B cell (primary cell): ENCODE data around the gene FLCN. TPM values are rescaled to one million over a fixed set of nuclear protein-coding genes. Genes with fewer than 3 reads are reported as not detected.
A peak's percentile ranks its signal among the peaks of the same experiment; 100 is the strongest.

Source experiments
- ATAC-seq: fragments of 200-7000 bp; cut with Tn5 transposase; one replicate; pipeline ENCODE4 v1.10.0; 2021; ENCODE audit warnings: low read depth, mild to moderate bottlenecking, moderate number of reproducible peaks, moderate library complexity
- CTCF ChIA-PET: fragments of 350-600 bp; sonication (Branson Sonifier 250); formaldehyde crosslinking; loops from one replicate; lab custom pipeline; 2021; ENCODE audit warnings: antibody characterized with exemption, inconsistent platforms; lab: Charles Lee
- POLR2A ChIA-PET: fragments of 350-600 bp; sonication (Branson Sonifier 250); formaldehyde crosslinking; loops from one replicate; lab custom pipeline; 2021; ENCODE audit warnings: antibody characterized with exemption; lab: Charles Lee
- DNase-seq: peaks from one replicate; pipeline ENCODE4 v3.0.0; 2013
- H2AFZ ChIP-seq: 2 replicates; pipeline ENCODE4 v1.6.1; 2012; ENCODE audit warnings: mild to moderate bottlenecking, low read depth, low read length; ENCODE audit not compliant: insufficient read depth, poor library complexity, severe bottlenecking
- H3K27ac ChIP-seq, 2 donors: 1 replicate in 1 of 2; 2 replicates in 1 of 2; pipeline ENCODE4 v1.5.1; 2012 to 2013; ENCODE audit warnings: low read length in 2 of 2, mild to moderate bottlenecking in 2 of 2, moderate library complexity in 1 of 2
- H3K27me3 ChIP-seq, 4 experiments: fragments of 200-600 bp in 1 of 4; sonication (generic) in 1 of 4; replicated peaks in 1 of 4; 1 replicate in 2 of 4; 2 replicates in 2 of 4; pipeline versions ENCODE4 v1.6.1 to v1.7.0; 2013 to 2016; ENCODE audit warnings: low read length in 3 of 4, mild to moderate bottlenecking in 2 of 4, mixed read lengths in 1 of 4, moderate library complexity in 1 of 4; ENCODE audit not compliant: insufficient read depth in 4 of 4, control insufficient read depth in 3 of 4; ENCODE audit errors: control extremely low read depth in 1 of 4
- H3K36me3 ChIP-seq, 2 experiments: replicated peaks in 1 of 2; 1 replicate in 1 of 2; 2 replicates in 1 of 2; pipeline versions ENCODE4 v1.6.1 to v1.7.1; 2013; ENCODE audit warnings: low read length in 1 of 2; ENCODE audit not compliant: insufficient read depth in 2 of 2, control insufficient read depth in 1 of 2; ENCODE audit errors: control extremely low read depth in 1 of 2, extremely low read depth in 1 of 2
- H3K4me1 ChIP-seq, 2 donors: fragments of 200-600 bp in 1 of 2; sonication (generic) in 1 of 2; 1 replicate in 1 of 2; 2 replicates in 1 of 2; pipeline versions ENCODE4 v1.5.1 to v1.6.1; 2013 to 2017; ENCODE audit warnings: low read length in 2 of 2; ENCODE audit not compliant: control insufficient read depth in 2 of 2, insufficient read depth in 2 of 2
- H3K4me2 ChIP-seq: replicated peaks from 2 replicates; pipeline ENCODE3; 2012; ENCODE audit warnings: mild to moderate bottlenecking, low read depth, low read length; ENCODE audit not compliant: poor library complexity, severe bottlenecking
- H3K4me3 ChIP-seq, 5 experiments: fragments of 200-600 bp in 1 of 5; sonication (generic) in 1 of 5; 1 replicate in 3 of 5; 2 replicates in 2 of 5; pipeline versions ENCODE4 v1.5.1 to v1.7.0; 2011 to 2016; ENCODE audit warnings: low read length in 4 of 5, mild to moderate bottlenecking in 4 of 5, low read depth in 2 of 5, control low read depth in 1 of 5, moderate library complexity in 1 of 5; ENCODE audit not compliant: insufficient read depth in 1 of 5; ENCODE audit errors: control extremely low read depth in 1 of 5, extremely low read depth in 1 of 5
- H3K79me2 ChIP-seq: fragments of 200-600 bp; sonication (generic); one replicate; pipeline ENCODE4 v1.6.0; 2016; ENCODE audit warnings: low read length; ENCODE audit not compliant: control insufficient read depth, insufficient read depth
- H3K9ac ChIP-seq: fragments of 200-600 bp; sonication (generic); 2 replicates; pipeline ENCODE4 v1.6.1; 2017; ENCODE audit warnings: mild to moderate bottlenecking, low read length, moderate library complexity
- H3K9me3 ChIP-seq, 3 donors: one replicate each; pipeline versions ENCODE4 v1.6.1 to v1.7.1; 2013; ENCODE audit warnings: low read length in 2 of 3; ENCODE audit not compliant: control insufficient read depth in 2 of 3, insufficient read depth in 1 of 3; ENCODE audit errors: control extremely low read depth in 1 of 3
- H4K20me1 ChIP-seq: 2 replicates; pipeline ENCODE4 v1.6.0; 2012; ENCODE audit warnings: mild to moderate bottlenecking, low read length; ENCODE audit not compliant: insufficient read depth, control insufficient read depth, poor library complexity, severe bottlenecking
- H3K27ac Mint-ChIP-seq: one replicate; pipeline ENCODE4 v1.8.0; 2021; ENCODE audit warnings: mixed read lengths
- H3K27me3 Mint-ChIP-seq: one replicate; pipeline ENCODE4 v1.8.0; 2021; ENCODE audit warnings: mixed read lengths
- H3K4me1 Mint-ChIP-seq: one replicate; pipeline ENCODE4 v1.8.0; 2021; ENCODE audit warnings: mixed read lengths
- H3K4me3 Mint-ChIP-seq: one replicate; pipeline ENCODE4 v1.8.0; 2021; ENCODE audit warnings: mixed read lengths
- H3K9me3 Mint-ChIP-seq: one replicate; pipeline ENCODE4 v1.8.0; 2022; ENCODE audit warnings: mixed read lengths; ENCODE audit not compliant: insufficient read depth
- EZH2 ChIP-seq: IDR thresholded peaks from 2 replicates; pipeline ENCODE4 v1.6.1; 2012; ENCODE audit warnings: borderline replicate concordance, low read depth, mild to moderate bottlenecking, moderate library complexity, low read length; ENCODE audit not compliant: insufficient read depth, poor library complexity, severe bottlenecking
- WGBS: methylation state at CpG from one replicate; pipeline ENCODE4 v1.1.5; 2013; ENCODE audit warnings: missing lambda C conversion rate; ENCODE audit not compliant: insufficient coverage; 5-methylcytosine and 5-hydroxymethylcytosine counted together
- intact Hi-C: fragments of 100-400 bp; cut with micrococcal nuclease; formaldehyde crosslinking; loops from one replicate; pipeline ENCODE4 v1.10.0; 2022
- polyA plus RNA-seq: library from polyadenylated mRNA; depleted of rRNA; stranded (reverse); fragments of >200 nt; gene quantifications from 2 replicates; pipeline ENCODE4 v1.2.3, GENCODE V29; 2012
- total RNA-seq, 2 donors: library from RNA; stranded (reverse); fragments of 120-200 nt in 1 of 2; gene quantifications; 1 replicate in 1 of 2; 2 replicates in 1 of 2; pipeline versions ENCODE4 v1.2.3 to v1.2.4, GENCODE V29; 2013 to 2022
- TF ChIP-seq, protein P1 (sequence below): fragments of 200-600 bp; IDR thresholded peaks from one replicate; pipeline ENCODE4 v1.8.0; 2022; ENCODE audit warnings: antibody characterized with exemption, mild to moderate bottlenecking

Gene FLCN
- total and polyA plus RNA-seq, 2 donors (not counting 1 experiment from before 2014, with no cell fraction given): 36.6 to 128 TPM

DNA sequence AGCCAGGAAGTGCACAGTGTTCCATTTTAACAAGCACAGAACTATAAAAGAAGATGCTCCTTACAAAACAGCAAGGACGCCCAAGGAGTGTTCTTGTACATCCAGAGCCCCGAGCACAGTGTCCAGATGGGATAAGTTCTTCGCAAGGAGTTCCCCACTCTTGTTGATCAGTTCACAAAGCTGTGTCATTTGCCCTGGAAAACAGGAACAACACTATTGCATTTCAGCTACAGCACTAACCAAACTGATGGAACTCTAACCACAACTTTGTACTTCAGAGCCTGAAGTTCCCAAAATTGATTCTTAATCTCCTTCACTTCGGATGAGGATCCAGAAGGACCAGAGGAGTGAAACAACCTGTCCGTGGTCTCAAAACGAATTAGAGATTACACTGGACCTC lies 39.0 kb upstream of the FLCN start:
- H3K9me3 ChIP-seq: no peaks in the 10 kb centered on the region
- ChIA-PET POLR2A (no interaction called here), CTCF (no interaction called here)
- TF ChIP-seq, protein P1, sequence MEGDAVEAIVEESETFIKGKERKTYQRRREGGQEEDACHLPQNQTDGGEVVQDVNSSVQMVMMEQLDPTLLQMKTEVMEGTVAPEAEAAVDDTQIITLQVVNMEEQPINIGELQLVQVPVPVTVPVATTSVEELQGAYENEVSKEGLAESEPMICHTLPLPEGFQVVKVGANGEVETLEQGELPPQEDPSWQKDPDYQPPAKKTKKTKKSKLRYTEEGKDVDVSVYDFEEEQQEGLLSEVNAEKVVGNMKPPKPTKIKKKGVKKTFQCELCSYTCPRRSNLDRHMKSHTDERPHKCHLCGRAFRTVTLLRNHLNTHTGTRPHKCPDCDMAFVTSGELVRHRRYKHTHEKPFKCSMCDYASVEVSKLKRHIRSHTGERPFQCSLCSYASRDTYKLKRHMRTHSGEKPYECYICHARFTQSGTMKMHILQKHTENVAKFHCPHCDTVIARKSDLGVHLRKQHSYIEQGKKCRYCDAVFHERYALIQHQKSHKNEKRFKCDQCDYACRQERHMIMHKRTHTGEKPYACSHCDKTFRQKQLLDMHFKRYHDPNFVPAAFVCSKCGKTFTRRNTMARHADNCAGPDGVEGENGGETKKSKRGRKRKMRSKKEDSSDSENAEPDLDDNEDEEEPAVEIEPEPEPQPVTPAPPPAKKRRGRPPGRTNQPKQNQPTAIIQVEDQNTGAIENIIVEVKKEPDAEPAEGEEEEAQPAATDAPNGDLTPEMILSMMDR: no peak
- no peak for TF ChIP-seq EZH2
- peaks cover 77% of the 10 kb centered on the region for H3K79me2 ChIP-seq
- intact Hi-C loops: no loop called here
- H3K36me3 ChIP-seq: peaks cover 9 to 29% of the 10 kb centered on the region in 2 experiments
- H3K4me2 ChIP-seq: no peak overlapping the region
- Mint-ChIP-seq H3K4me1 (peaks cover 30% of the 10 kb centered on the region), H3K4me3 (no peak overlapping the region), H3K9me3 (no peaks in the 10 kb centered on the region), H3K27me3 (no peaks in the 10 kb centered on the region), H3K27ac (no peak overlapping the region)
- H3K27ac ChIP-seq: no peak overlapping the region
- H4K20me1 ChIP-seq: peaks cover 86% of the 10 kb centered on the region
- H3K4me3 ChIP-seq: no peak overlapping the region
- peaks cover 13 to 14% of the 10 kb centered on the region in 2 donors for H3K4me1 ChIP-seq
- no peaks in the 10 kb centered on the region for H3K27me3 ChIP-seq
- ATAC-seq: no peak
- H3K9ac ChIP-seq: no peak overlapping the region
- DNase-seq: no peak
- H2AFZ ChIP-seq: no peak overlapping the region
- 47% methylated on average over 6 of the region's 6 CpGs for WGBS

DNA sequence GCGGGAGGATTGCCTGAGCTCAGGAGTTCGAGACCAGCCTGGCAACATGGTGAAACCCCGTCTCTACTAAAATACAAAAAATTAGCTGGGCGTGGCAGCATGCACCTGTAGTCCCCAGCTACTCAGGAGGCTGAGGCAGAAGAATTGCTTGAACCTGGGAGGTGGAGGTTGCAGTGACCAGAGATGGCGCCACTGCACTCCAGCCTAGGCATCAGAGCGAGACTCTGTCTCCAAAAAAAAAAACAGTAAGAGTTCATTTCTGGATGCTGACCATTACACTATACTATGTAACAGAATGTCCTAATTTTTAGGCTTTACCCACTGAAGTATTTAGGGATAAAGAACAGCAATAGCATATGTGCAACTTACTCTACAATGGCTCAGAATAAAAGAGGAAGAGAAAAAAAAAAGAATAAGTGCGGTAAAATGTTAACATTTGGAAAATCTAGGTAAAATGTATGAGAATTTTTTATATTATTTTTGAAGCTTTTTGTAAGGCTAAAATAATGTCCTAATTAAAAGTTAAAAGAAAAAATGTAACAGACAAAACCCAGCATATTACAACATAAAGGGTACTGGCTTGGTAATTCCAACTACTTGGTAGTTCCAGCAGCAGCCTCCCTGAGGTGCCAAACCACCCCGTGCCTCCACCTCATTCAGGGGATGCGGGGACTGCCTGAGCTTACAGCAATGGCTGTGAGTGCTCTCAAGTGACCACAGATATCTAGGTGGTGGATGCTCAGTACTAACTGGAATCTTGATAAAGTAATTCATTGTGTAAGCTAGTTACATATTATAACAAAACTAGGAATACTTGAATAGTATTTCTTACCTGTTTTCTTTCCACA lies 33.2 kb upstream of the FLCN start:
- Histone ChIP-seq H3K4me2 (no peak overlapping the region), H3K9me3 (no peaks in the 10 kb centered on the region), H4K20me1 (peaks cover 36% of the 10 kb centered on the region), H2AFZ (no peak overlapping the region), H3K4me3 (no peak overlapping the region), H3K79me2 (peaks cover 23% of the 10 kb centered on the region), H3K27ac (no peak overlapping the region), H3K27me3 (no peaks in the 10 kb centered on the region), H3K36me3 (peaks cover 17 to 67% of the 10 kb centered on the region in 2 experiments), H3K4me1 (no peaks in the 10 kb centered on the region), H3K9ac (no peak overlapping the region)
- WGBS: 87% methylated on average over 4 of the region's 9 CpGs
- no peak for DNase-seq
- H3K4me3 Mint-ChIP-seq: no peak overlapping the region
- H3K27ac Mint-ChIP-seq: no peak overlapping the region
- ChIA-PET CTCF (interaction anchor here (0.8 to 1.6 kb wide), 3 partner anchors 9 to 43 kb away, joined by 4 read pairs; partner anchors contain the start of gene COPS3), POLR2A (no interaction called here)
- ATAC-seq: no peak
- intact Hi-C loops: no loop called here
- H3K27me3 Mint-ChIP-seq: no peaks in the 10 kb centered on the region
- H3K4me1 Mint-ChIP-seq: peaks cover 2% of the 10 kb centered on the region
- H3K9me3 Mint-ChIP-seq: no peaks in the 10 kb centered on the region
- TF ChIP-seq, protein P1: peak; percentile 39
- TF ChIP-seq EZH2: no peak
